GM12878 (cell line): ENCODE data around the gene AFF1. TPM values are rescaled to one million over a fixed set of nuclear protein-coding genes. Genes with fewer than 3 reads are reported as not detected.

ENCODE experiments used
- ASH2L ChIP-seq: fragments of 300-600, 200-600 bp; sonication (generic); IDR thresholded peaks from 2 replicates; pipeline ENCODE4 v1.6.1; 2017; ENCODE audit warnings: low read depth, mild to moderate bottlenecking, borderline replicate concordance
- ATF2 ChIP-seq: IDR thresholded peaks from 2 replicates; pipeline ENCODE4 v1.6.1; 2012; ENCODE audit warnings: low read length, inconsistent platforms
- CHD2 ChIP-seq: IDR thresholded peaks from 2 replicates; pipeline ENCODE4 v1.6.1; 2011; ENCODE audit warnings: low read depth, low read length, improper control_type of control experiment, borderline replicate concordance
- CUX1 ChIP-seq: IDR thresholded peaks from 2 replicates; pipeline ENCODE4 v1.6.1; 2012; ENCODE audit warnings: improper control_type of control experiment, low read depth, low read length; ENCODE audit not compliant: insufficient replicate concordance
- IKZF1 ChIP-seq: fragments of 450-650 bp; conservative IDR thresholded peaks from 2 replicates; pipeline ENCODE4 v1.6.1; 2017; ENCODE audit warnings: antibody characterized with exemption, mild to moderate bottlenecking
- JUNB ChIP-seq: IDR thresholded peaks from 2 replicates; pipeline ENCODE4 v1.6.1; 2016; ENCODE audit warnings: antibody characterized with exemption, mild to moderate bottlenecking
- POLR2A ChIP-seq: IDR thresholded peaks from 2 replicates; pipeline ENCODE4 v1.6.1; 2011; ENCODE audit warnings: low read depth, mild to moderate bottlenecking, low read length
- RAD21 ChIP-seq: IDR thresholded peaks from 2 replicates; pipeline ENCODE4 v1.6.1; 2011; ENCODE audit warnings: mild to moderate bottlenecking, low read depth, low read length, moderate library complexity; ENCODE audit not compliant: insufficient read depth
- RCOR1 ChIP-seq: conservative IDR thresholded peaks from 2 replicates; pipeline ENCODE4 v1.6.1; 2012; ENCODE audit warnings: low read depth, low read length, improper control_type of control experiment
- STAT3 ChIP-seq: IDR thresholded peaks from 2 replicates; pipeline ENCODE4 v1.6.1; 2011; ENCODE audit warnings: low read depth, low read length, improper control_type of control experiment
- TARDBP ChIP-seq: IDR thresholded peaks from 2 replicates; pipeline ENCODE4 v1.6.1; 2016; ENCODE audit warnings: borderline replicate concordance
- TCF3 ChIP-seq: IDR thresholded peaks from 2 replicates; pipeline ENCODE4 v1.6.1; 2012; ENCODE audit warnings: low read depth, mild to moderate bottlenecking, low read length, borderline replicate concordance; ENCODE audit not compliant: insufficient read depth
- USF1 ChIP-seq: IDR thresholded peaks from 2 replicates; pipeline ENCODE4 v1.6.1; 2011; ENCODE audit warnings: borderline replicate concordance, low read depth, mild to moderate bottlenecking, moderate library complexity, mixed read lengths, low read length; ENCODE audit not compliant: insufficient read depth; ENCODE audit errors: extremely low read length
- USF2 ChIP-seq: IDR thresholded peaks from 2 replicates; pipeline ENCODE4 v1.6.1; 2011; ENCODE audit warnings: low read depth, low read length, improper control_type of control experiment, borderline replicate concordance
- ZZZ3 ChIP-seq: IDR thresholded peaks from 2 replicates; pipeline ENCODE4 v1.6.1; 2011; ENCODE audit warnings: low read depth; ENCODE audit not compliant: control insufficient read depth, insufficient read length
- polyA plus RNA-seq, 11 experiments: library from polyadenylated mRNA; depleted of rRNA in 4 of 11; unstranded in 6 of 11; stranded (reverse) in 5 of 11; fragments of >200 nt; fragmentation: Nextera tagmentation in 4 of 11; fragmentation: Illumina TruSeq in 1 of 11; extraction: Ambion mirVana in 4 of 11; extraction: Trizol in 1 of 11; gene quantifications; 1 replicate in 1 of 11; 2 replicates in 10 of 11; pipeline versions ENCODE4 v1.2.1 to v1.2.3, GENCODE V29; 2011 to 2016; ENCODE audit warnings: inconsistent platforms in 2 of 11, missing spikeins in 2 of 11, low read depth in 1 of 11
- total RNA-seq, 4 experiments: library from RNA; depleted of rRNA in 3 of 4; stranded (reverse); fragments of >200 nt in 3 of 4; fragmentation: Illumina TruSeq in 1 of 4; extraction: Trizol in 1 of 4; gene quantifications; 2 replicates each; pipeline versions ENCODE4 v1.2.1 to v1.2.3, GENCODE V29; 2013 to 2021
- TF ChIP-seq, protein P1 (sequence below): fragments of 450-650 bp; IDR thresholded peaks from 2 replicates; pipeline ENCODE4 v1.6.1; 2017; ENCODE audit warnings: mild to moderate bottlenecking, moderate library complexity
- TF ChIP-seq, protein P2 (sequence below): IDR thresholded peaks from 2 replicates; pipeline ENCODE4 v1.6.1; 2012; ENCODE audit warnings: low read depth, low read length, improper control_type of control experiment

Gene AFF1
- total and polyA plus RNA-seq, 10 of the 15 experiments (the other 5 are each of a cell fraction or from before 2014, with no cell fraction given) = 3.5 to 56.1 (median 21.5) TPM

DNA sequence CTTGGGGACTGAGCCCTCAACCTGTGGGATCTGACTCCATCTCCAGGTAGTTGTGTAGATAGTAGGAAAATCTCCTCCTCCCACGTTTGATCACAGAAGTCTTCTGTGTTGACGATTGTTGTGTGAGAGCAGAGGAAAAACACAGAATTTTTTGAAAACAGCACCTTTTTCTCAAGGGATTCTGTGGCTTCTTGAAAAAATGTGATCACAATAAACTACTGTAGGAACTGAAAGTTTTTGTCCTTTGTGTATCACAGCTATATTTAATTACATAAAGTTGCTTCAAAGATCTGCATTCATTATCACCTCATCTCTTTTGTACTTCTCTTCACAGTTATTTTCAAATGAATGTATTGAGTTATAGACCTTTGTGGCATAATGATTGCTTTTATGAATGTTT, 85.1 kb downstream of the AFF1 start (continued):
- peak; percentile 50 for TF ChIP-seq CUX1
- no peak for TF ChIP-seq RCOR1
- TF ChIP-seq JUNB = no peak
- TF ChIP-seq ATF2 = peak; percentile 56; the same call in 1 of the 2 replicates
- no peak for TF ChIP-seq TARDBP
- no peak for TF ChIP-seq USF1
- TF ChIP-seq RAD21 = no peak
- no peak for TF ChIP-seq TCF3
- TF ChIP-seq, protein P1, sequence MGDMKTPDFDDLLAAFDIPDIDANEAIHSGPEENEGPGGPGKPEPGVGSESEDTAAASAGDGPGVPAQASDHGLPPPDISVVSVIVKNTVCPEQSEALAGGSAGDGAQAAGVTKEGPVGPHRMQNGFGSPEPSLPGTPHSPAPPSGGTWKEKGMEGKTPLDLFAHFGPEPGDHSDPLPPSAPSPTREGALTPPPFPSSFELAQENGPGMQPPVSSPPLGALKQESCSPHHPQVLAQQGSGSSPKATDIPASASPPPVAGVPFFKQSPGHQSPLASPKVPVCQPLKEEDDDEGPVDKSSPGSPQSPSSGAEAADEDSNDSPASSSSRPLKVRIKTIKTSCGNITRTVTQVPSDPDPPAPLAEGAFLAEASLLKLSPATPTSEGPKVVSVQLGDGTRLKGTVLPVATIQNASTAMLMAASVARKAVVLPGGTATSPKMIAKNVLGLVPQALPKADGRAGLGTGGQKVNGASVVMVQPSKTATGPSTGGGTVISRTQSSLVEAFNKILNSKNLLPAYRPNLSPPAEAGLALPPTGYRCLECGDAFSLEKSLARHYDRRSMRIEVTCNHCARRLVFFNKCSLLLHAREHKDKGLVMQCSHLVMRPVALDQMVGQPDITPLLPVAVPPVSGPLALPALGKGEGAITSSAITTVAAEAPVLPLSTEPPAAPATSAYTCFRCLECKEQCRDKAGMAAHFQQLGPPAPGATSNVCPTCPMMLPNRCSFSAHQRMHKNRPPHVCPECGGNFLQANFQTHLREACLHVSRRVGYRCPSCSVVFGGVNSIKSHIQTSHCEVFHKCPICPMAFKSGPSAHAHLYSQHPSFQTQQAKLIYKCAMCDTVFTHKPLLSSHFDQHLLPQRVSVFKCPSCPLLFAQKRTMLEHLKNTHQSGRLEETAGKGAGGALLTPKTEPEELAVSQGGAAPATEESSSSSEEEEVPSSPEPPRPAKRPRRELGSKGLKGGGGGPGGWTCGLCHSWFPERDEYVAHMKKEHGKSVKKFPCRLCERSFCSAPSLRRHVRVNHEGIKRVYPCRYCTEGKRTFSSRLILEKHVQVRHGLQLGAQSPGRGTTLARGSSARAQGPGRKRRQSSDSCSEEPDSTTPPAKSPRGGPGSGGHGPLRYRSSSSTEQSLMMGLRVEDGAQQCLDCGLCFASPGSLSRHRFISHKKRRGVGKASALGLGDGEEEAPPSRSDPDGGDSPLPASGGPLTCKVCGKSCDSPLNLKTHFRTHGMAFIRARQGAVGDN = peak; percentile 21; the same call in 1 of the 2 replicates
- TF ChIP-seq ZZZ3 = no peak
- no peak for TF ChIP-seq USF2
- TF ChIP-seq ASH2L = no peak
- no peak for TF ChIP-seq CHD2
- peak; percentile 64; the same call in 1 of the 2 replicates for TF ChIP-seq IKZF1
- TF ChIP-seq, protein P2, sequence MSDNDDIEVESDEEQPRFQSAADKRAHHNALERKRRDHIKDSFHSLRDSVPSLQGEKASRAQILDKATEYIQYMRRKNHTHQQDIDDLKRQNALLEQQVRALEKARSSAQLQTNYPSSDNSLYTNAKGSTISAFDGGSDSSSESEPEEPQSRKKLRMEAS = no peak
- no peak for TF ChIP-seq POLR2A
- TF ChIP-seq STAT3 = no peak
